SK-N-SH treated with all-trans-retinoic acid at 6 μM for 48 hours (cell line): ENCODE measurements around the gene BAG3.

Experiments used
- ISL1 ChIP-seq: fragments of 250-450 bp; sonication (Bioruptor Pico); IDR thresholded peaks from 2 replicates; pipeline ENCODE4 v2.1.2; 2022; ENCODE audit warnings: mild to moderate bottlenecking, moderate library complexity
- PATZ1 ChIP-seq: fragments of 250-450 bp; sonication (Bioruptor Pico); IDR thresholded peaks from 2 replicates; pipeline ENCODE4 v1.8.0; 2020; ENCODE audit warnings: mild to moderate bottlenecking, moderate library complexity, borderline replicate concordance
- POU6F1 ChIP-seq: fragments of 250-450 bp; sonication (Bioruptor Pico); IDR thresholded peaks from 2 replicates; pipeline ENCODE4 v1.8.0; 2021; ENCODE audit warnings: low read depth, mild to moderate bottlenecking, moderate library complexity, borderline replicate concordance
- SNAI2 ChIP-seq: fragments of 250-450 bp; sonication (Bioruptor Pico); IDR thresholded peaks from 2 replicates; pipeline ENCODE4 v1.5.0; 2020; ENCODE audit warnings: mild to moderate bottlenecking, moderate library complexity
- ZFP3 ChIP-seq: fragments of 250-450 bp; sonication (Bioruptor Pico); IDR thresholded peaks from 2 replicates; pipeline ENCODE4 v1.5.0; 2020; ENCODE audit warnings: mild to moderate bottlenecking, moderate library complexity
- ZNF70 ChIP-seq: fragments of 450-650 bp; formaldehyde crosslinking; IDR thresholded peaks from 2 replicates; pipeline ENCODE4 v1.5.0; 2020; ENCODE audit warnings: mild to moderate bottlenecking, moderate library complexity

- TF ChIP-seq ISL1 (CRISPR knock-in tag) = peak; percentile 48
- no peak for TF ChIP-seq PATZ1 (CRISPR knock-in tag)
- TF ChIP-seq ZNF70 (CRISPR knock-in tag) = no peak
- TF ChIP-seq SNAI2 (CRISPR knock-in tag) = no peak
- no peak for TF ChIP-seq POU6F1 (CRISPR knock-in tag)
- no peak for TF ChIP-seq ZFP3
Observed at GRCh38 chr10:119663866-119664698, 12.9 kb downstream of the BAG3 start.
